ENCODE measurements around the gene VAV3.

GRCh38 chr1:107529511-107530149 lies 435.4 kb downstream of the VAV3 start:
- TF ChIP-seq CTCF (IDR thresholded peaks at IDR 0.05) (peak; percentile 73 to 85 (median 77)), POLR2A (IDR thresholded peaks at IDR 0.05) (no peak)

All from transverse colon (tissue), 3 donors.